ENCODE data around the gene MRPL4. TPM values are rescaled to one million over a fixed set of nuclear protein-coding genes. Genes with fewer than 3 reads are reported as not detected.

MRPL4 gene
- total and polyA plus RNA-seq, 2 of the 13 experiments (the other 11 are each of a cell fraction or from before 2014, with no cell fraction given) = 40.6 to 42.5 TPM

DNA sequence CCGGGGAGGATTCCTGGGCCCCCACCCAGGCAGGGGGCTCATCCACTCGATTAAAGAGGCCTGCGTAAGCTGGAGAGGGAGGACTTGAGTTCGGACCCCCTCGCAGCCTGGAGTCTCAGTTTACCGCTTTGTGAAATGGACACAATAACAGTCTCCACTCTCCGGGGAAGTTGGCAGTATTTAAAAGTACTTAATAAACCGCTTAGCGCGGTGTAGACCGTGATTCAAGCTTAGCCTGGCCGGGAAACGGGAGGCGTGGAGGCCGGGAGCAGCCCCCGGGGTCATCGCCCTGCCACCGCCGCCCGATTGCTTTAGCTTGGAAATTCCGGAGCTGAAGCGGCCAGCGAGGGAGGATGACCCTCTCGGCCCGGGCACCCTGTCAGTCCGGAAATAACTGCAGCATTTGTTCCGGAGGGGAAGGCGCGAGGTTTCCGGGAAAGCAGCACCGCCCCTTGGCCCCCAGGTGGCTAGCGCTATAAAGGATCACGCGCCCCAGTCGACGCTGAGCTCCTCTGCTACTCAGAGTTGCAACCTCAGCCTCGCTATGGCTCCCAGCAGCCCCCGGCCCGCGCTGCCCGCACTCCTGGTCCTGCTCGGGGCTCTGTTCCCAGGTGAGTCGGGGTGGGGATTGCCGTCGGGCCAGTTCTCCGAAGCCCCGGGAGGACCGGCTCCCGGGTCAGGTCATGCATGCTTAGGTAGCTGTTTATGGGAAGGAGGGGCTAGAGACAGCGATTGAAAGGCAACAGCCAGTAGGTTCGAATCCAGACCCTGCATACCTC lies 18.8 kb downstream of the MRPL4 start, which contains the start of gene ICAM1 (continued):
- TF ChIP-seq SIX1 (CRISPR knock-in tag; IDR thresholded peaks at IDR 0.05; ENCODE audit: borderline replicate concordance) (peak; percentile 67; the same call in 1 of the 2 replicates), AKAP8 (CRISPR knock-in tag; IDR thresholded peaks at IDR 0.05) (peak; percentile 46; the same call in 1 of the 2 replicates), NR3C1 (CRISPR knock-in tag; IDR thresholded peaks at IDR 0.05) (no peak), GLI4 (CRISPR knock-in tag; IDR thresholded peaks at IDR 0.05; ENCODE audit: borderline replicate concordance) (no peak; the same call in 1 of the 2 replicates), POLR2A (IDR thresholded peaks at IDR 0.05; ENCODE audit: insufficient read depth in 1 of 2, low read depth in 2 of 2, low read length in 2 of 2) (peak; percentile 96 to 98), PPARG (CRISPR knock-in tag; conservative IDR thresholded peaks at IDR 0.05) (peak; percentile 60; the same call in 1 of the 2 replicates), ZNF30 (CRISPR knock-in tag; IDR thresholded peaks at IDR 0.05) (no peak), ZBTB38 (CRISPR knock-in tag; IDR thresholded peaks at IDR 0.05) (no peak; the same call in 1 of the 2 replicates), ZNF761 (CRISPR knock-in tag; conservative IDR thresholded peaks at IDR 0.05) (no peak), RFX3 (CRISPR knock-in tag; IDR thresholded peaks at IDR 0.05) (no peak), ZNF292 (CRISPR knock-in tag; IDR thresholded peaks at IDR 0.05; ENCODE audit: borderline replicate concordance, low read depth) (peak; percentile 78; the same call in 1 of the 2 replicates)
- TF ChIP-seq, protein P1, sequence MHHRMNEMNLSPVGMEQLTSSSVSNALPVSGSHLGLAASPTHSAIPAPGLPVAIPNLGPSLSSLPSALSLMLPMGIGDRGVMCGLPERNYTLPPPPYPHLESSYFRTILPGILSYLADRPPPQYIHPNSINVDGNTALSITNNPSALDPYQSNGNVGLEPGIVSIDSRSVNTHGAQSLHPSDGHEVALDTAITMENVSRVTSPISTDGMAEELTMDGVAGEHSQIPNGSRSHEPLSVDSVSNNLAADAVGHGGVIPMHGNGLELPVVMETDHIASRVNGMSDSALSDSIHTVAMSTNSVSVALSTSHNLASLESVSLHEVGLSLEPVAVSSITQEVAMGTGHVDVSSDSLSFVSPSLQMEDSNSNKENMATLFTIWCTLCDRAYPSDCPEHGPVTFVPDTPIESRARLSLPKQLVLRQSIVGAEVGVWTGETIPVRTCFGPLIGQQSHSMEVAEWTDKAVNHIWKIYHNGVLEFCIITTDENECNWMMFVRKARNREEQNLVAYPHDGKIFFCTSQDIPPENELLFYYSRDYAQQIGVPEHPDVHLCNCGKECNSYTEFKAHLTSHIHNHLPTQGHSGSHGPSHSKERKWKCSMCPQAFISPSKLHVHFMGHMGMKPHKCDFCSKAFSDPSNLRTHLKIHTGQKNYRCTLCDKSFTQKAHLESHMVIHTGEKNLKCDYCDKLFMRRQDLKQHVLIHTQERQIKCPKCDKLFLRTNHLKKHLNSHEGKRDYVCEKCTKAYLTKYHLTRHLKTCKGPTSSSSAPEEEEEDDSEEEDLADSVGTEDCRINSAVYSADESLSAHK (CRISPR knock-in tag; IDR thresholded peaks at IDR 0.05; ENCODE audit: borderline replicate concordance) = peak; percentile 55; the same call in 1 of the 2 replicates
- TF ChIP-seq, protein P2, sequence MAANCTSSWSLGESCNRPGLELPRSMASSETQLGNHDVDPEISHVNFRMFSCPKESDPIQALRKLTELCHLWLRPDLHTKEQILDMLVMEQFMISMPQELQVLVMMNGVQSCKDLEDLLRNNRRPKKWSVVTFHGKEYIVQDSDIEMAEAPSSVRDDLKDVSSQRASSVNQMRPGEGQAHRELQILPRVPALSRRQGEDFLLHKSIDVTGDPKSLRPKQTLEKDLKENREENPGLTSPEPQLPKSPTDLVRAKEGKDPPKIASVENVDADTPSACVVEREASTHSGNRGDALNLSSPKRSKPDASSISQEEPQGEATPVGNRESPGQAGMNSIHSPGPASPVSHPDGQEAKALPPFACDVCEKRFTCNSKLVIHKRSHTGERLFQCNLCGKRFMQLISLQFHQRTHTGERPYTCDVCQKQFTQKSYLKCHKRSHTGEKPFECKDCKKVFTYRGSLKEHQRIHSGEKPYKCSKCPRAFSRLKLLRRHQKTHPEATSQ (CRISPR knock-in tag; IDR thresholded peaks at IDR 0.05; ENCODE audit: borderline replicate concordance) = peak; percentile 77; the same call in 1 of the 2 replicates
- TF ChIP-seq, protein P3, sequence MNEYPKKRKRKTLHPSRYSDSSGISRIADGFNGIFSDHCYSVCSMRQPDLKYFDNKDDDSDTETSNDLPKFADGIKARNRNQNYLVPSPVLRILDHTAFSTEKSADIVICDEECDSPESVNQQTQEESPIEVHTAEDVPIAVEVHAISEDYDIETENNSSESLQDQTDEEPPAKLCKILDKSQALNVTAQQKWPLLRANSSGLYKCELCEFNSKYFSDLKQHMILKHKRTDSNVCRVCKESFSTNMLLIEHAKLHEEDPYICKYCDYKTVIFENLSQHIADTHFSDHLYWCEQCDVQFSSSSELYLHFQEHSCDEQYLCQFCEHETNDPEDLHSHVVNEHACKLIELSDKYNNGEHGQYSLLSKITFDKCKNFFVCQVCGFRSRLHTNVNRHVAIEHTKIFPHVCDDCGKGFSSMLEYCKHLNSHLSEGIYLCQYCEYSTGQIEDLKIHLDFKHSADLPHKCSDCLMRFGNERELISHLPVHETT (CRISPR knock-in tag; conservative IDR thresholded peaks at IDR 0.05) = peak; percentile 86; the same call in 1 of the 2 replicates
- TF ChIP-seq, protein P4, sequence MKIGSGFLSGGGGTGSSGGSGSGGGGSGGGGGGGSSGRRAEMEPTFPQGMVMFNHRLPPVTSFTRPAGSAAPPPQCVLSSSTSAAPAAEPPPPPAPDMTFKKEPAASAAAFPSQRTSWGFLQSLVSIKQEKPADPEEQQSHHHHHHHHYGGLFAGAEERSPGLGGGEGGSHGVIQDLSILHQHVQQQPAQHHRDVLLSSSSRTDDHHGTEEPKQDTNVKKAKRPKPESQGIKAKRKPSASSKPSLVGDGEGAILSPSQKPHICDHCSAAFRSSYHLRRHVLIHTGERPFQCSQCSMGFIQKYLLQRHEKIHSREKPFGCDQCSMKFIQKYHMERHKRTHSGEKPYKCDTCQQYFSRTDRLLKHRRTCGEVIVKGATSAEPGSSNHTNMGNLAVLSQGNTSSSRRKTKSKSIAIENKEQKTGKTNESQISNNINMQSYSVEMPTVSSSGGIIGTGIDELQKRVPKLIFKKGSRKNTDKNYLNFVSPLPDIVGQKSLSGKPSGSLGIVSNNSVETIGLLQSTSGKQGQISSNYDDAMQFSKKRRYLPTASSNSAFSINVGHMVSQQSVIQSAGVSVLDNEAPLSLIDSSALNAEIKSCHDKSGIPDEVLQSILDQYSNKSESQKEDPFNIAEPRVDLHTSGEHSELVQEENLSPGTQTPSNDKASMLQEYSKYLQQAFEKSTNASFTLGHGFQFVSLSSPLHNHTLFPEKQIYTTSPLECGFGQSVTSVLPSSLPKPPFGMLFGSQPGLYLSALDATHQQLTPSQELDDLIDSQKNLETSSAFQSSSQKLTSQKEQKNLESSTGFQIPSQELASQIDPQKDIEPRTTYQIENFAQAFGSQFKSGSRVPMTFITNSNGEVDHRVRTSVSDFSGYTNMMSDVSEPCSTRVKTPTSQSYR (CRISPR knock-in tag; IDR thresholded peaks at IDR 0.05; ENCODE audit: borderline replicate concordance) = peak; percentile 44; the same call in 1 of the 2 replicates
- TF ChIP-seq, protein P5, sequence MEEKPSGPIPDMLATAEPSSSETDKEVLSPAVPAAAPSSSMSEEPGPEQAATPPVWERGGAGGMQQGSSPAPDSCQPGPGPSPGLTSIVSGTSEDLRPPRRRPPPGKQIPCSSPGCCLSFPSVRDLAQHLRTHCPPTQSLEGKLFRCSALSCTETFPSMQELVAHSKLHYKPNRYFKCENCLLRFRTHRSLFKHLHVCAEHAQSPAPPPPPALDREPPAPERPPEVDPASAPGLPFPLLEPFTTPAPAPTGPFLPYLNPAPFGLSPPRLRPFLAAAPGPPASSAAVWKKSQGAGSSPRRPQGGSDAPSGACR (CRISPR knock-in tag; IDR thresholded peaks at IDR 0.05) = no peak
- TF ChIP-seq, protein P6, sequence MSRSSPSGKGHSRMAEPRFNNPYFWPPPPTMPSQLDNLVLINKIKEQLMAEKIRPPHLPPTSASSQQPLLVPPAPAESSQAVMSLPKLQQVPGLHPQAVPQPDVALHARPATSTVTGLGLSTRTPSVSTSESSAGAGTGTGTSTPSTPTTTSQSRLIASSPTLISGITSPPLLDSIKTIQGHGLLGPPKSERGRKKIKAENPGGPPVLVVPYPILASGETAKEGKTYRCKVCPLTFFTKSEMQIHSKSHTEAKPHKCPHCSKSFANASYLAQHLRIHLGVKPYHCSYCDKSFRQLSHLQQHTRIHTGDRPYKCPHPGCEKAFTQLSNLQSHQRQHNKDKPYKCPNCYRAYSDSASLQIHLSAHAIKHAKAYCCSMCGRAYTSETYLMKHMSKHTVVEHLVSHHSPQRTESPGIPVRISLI (CRISPR knock-in tag; IDR thresholded peaks at IDR 0.05; ENCODE audit: borderline replicate concordance) = 0 out of 2 replicates have a peak, but pooled peaks have one; percentile 16

Data from HepG2 (cell line).